HG03342 (cell line): ENCODE measurements around the gene NUDT13.
A peak's percentile ranks its signal among the peaks of the same experiment; 100 is the strongest.

Experiments used
- ATAC-seq: cut with Tn5 transposase; IDR thresholded peaks from one replicate; pipeline ENCODE4 v1.9.1; 2021; ENCODE audit warnings: mild to moderate bottlenecking, moderate library complexity; ENCODE audit not compliant: unreplicated experiment

Gene NUDT13

GRCh38 chr10:73161079-73161478 is 50.8 kb downstream of the NUDT13 start:
- no peak for ATAC-seq

GRCh38 chr10:73161662-73162061 is 51.4 kb downstream of the NUDT13 start:
- no peak for ATAC-seq

DNA sequence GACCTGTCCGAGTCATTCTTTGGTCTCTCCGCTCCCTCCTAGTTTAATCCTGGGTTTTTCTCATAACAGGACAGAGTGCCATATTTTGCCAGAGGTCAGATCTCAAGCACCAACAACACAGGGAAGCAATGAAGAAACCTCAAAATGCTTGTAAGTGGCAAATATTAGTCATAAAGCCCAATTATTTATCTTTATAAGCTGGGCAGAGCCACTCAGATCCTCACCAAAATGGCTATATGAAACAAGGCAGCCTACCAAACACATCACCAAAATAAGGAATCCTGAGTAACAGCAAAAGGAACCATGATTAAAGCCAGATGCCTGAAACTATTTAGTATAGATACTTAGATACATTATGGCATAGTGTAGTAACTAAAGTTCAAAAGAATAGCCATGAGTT is 52.8 kb downstream of the NUDT13 start:
- no peak for ATAC-seq

DNA sequence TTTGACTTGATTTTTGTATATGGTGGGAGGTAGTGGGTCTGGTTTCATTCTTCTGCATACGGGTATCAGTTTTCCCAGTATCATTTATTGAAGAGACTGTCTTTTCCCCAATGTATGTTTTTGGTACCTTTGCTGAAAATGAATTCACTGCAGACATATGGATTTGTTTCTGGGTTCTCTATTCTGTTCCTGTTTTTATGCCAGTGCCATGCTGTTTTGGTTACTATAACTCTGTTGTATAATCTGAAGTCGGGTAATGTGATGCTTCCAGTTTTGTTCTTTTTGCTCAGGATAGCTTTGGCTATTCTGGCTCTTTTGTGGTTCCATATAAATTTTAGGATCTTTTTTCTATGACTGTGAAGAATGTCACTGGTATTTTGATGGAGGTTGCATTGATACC is 56.7 kb downstream of the NUDT13 start:
- no peak for ATAC-seq

DNA sequence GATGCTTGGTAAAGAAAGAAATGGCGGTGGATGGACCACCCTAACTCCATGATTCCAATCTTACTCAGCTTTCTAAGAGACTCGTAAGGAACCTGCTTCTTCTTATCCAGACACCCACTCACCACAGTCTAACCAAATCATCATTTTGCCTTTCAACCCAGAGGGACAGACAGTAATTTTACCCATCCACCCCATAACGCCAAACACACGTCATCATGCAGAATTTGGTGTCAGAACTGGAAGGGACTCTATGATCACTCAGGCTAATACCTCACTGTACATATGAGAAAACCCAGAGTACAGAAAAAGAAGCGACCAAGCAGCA is 57.2 kb downstream of the NUDT13 start:
- ATAC-seq = no peak

- ATAC-seq = peak; percentile 92
Measured at GRCh38 chr10:73167783-73168464, 57.7 kb downstream of the NUDT13 start, which contains the start of the genes ECD and FAM149B1. ECD (minus strand) TSS chr10:73168008; CDS start chr10:73163937, 4,071 bp downstream. FAM149B1 (plus strand) TSS chr10:73168119; CDS start chr10:73168340, 221 bp downstream.

- peak; percentile 19 for ATAC-seq
Measured at GRCh38 chr10:73168465-73168803, 58.2 kb downstream of the NUDT13 start.

- ATAC-seq = no peak
Measured at GRCh38 chr10:73169320-73169719, 59.1 kb downstream of the NUDT13 start.

- ATAC-seq = no peak
Measured at GRCh38 chr10:73172867-73173266, 62.6 kb downstream of the NUDT13 start.

DNA sequence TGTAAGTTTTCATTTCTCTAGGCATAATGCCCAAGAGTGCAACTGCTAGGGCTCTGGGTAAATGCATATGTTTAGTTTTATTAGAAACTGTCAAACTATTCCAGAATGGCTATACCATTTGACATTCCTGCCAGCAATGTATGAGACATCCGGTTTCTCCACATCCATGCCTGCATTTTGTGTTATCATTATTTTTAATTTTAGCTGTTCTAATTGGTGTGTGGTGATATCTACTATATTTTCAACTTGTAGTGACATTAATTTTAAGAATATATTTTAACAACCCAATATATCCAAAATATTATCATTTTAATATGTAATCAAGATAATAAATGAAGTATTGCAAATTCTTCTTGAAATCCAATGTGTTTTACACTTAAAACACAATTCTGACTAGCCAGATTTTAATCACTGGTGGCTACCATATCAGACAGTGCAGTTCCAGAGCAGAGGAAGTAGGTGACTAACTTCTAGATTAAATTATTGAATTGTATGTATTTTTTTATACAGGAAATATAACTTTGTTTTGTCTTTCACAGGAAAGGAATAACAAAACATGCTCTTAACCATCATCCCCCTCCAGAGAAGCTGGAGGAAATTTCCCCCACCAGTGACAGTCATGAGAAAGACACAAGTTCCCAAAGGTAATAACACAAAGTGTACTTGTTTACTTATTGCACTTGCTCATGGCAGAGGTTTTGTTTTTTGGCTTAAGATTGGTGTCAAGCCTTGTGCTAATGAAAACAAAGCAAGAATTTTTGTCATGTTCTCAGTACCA is 64.1 kb downstream of the NUDT13 start:
- no peak for ATAC-seq
